Nephron progenitor cell (in vitro differentiated cells): ENCODE measurements around the gene OLFM2.
"Not testable (repeated sequence)": the region's sequence is repeated elsewhere in the genome, so short reads cannot be mapped to it uniquely, and the experiment has no call there.

Source experiments
- DNase-seq: peaks from one replicate; pipeline ENCODE4 v3.0.0; 2021
- H3K27ac Mint-ChIP-seq: 2 replicates; pipeline ENCODE4 v1.8.0; 2021; ENCODE audit warnings: mild to moderate bottlenecking, moderate library complexity, mixed read lengths
- H3K27me3 Mint-ChIP-seq: 2 replicates; pipeline ENCODE4 v1.8.0; 2021; ENCODE audit warnings: mild to moderate bottlenecking, low read depth, mixed read lengths; ENCODE audit not compliant: poor library complexity
- H3K36me3 Mint-ChIP-seq: 2 replicates; pipeline ENCODE4 v1.8.0; 2021; ENCODE audit warnings: low read depth, mixed read lengths
- H3K4me1 Mint-ChIP-seq: 2 replicates; pipeline ENCODE4 v1.8.0; 2021; ENCODE audit warnings: mixed read lengths
- H3K4me3 Mint-ChIP-seq: 2 replicates; pipeline ENCODE4 v1.8.0; 2021; ENCODE audit warnings: mild to moderate bottlenecking, moderate library complexity, mixed read lengths
- H3K9me3 Mint-ChIP-seq: 2 replicates; pipeline ENCODE4 v1.8.0; 2021; ENCODE audit warnings: mild to moderate bottlenecking, moderate library complexity, mixed read lengths
- TF ChIP-seq, protein P1 (sequence below): fragments of 200-600 bp; sonication (generic); IDR thresholded peaks from 2 replicates; pipeline ENCODE4 v1.5.0; 2021; ENCODE audit warnings: antibody characterized with exemption

Gene OLFM2

GRCh38 chr19:9961103-9961502 lies 24.8 kb upstream of the OLFM2 start:
- no peak for DNase-seq
- Mint-ChIP-seq H3K4me3 (no peak overlapping the region), H3K27ac (no peak overlapping the region), H3K4me1 (no peaks in the 10 kb centered on the region), H3K9me3 (no peaks in the 10 kb centered on the region), H3K27me3 (peaks cover 49% of the 10 kb centered on the region), H3K36me3 (no peaks in the 10 kb centered on the region)
- TF ChIP-seq, protein P1, sequence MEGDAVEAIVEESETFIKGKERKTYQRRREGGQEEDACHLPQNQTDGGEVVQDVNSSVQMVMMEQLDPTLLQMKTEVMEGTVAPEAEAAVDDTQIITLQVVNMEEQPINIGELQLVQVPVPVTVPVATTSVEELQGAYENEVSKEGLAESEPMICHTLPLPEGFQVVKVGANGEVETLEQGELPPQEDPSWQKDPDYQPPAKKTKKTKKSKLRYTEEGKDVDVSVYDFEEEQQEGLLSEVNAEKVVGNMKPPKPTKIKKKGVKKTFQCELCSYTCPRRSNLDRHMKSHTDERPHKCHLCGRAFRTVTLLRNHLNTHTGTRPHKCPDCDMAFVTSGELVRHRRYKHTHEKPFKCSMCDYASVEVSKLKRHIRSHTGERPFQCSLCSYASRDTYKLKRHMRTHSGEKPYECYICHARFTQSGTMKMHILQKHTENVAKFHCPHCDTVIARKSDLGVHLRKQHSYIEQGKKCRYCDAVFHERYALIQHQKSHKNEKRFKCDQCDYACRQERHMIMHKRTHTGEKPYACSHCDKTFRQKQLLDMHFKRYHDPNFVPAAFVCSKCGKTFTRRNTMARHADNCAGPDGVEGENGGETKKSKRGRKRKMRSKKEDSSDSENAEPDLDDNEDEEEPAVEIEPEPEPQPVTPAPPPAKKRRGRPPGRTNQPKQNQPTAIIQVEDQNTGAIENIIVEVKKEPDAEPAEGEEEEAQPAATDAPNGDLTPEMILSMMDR = no peak

DNA sequence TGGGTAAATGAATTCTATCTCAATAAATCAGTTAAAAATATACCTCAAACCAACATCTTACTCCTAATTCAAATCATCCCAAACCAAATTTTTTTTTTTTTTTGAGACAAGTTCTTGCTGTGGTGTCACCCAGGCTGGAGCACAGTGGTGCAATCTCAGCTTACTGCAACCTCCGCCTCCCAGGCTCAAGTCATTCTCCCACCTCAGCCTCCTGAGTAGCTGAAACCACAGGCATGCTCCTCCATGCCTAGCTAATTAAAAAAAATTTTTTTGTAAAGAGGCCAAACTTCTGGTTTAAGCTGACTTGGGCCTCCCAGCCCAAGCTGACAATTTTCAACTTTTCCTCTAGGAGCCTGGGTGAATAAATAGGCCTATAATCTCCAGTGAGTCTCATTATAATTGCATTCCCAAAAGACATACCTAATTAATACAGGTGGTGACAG lies 22.1 kb upstream of the OLFM2 start:
- Mint-ChIP-seq H3K27ac (no peak overlapping the region), H3K9me3 (no peaks in the 10 kb centered on the region)
- no peak for DNase-seq

GRCh38 chr19:9956956-9957355 lies 20.6 kb upstream of the OLFM2 start:
- no peak for DNase-seq
- Mint-ChIP-seq H3K27me3 (peaks cover 22% of the 10 kb centered on the region), H3K4me1 (no peaks in the 10 kb centered on the region), H3K36me3 (no peaks in the 10 kb centered on the region), H3K4me3 (no peak overlapping the region), H3K9me3 (no peaks in the 10 kb centered on the region), H3K27ac (no peak overlapping the region)
- TF ChIP-seq, protein P1 = no peak

More for the DNA sequence above, 22.1 kb upstream of the OLFM2 start:
- H3K27me3 Mint-ChIP-seq = peaks cover 24% of the 10 kb centered on the region
- TF ChIP-seq, protein P1 = no peak
- H3K4me3 Mint-ChIP-seq = no peak overlapping the region
- H3K36me3 Mint-ChIP-seq = no peaks in the 10 kb centered on the region
- no peaks in the 10 kb centered on the region for H3K4me1 Mint-ChIP-seq

DNA sequence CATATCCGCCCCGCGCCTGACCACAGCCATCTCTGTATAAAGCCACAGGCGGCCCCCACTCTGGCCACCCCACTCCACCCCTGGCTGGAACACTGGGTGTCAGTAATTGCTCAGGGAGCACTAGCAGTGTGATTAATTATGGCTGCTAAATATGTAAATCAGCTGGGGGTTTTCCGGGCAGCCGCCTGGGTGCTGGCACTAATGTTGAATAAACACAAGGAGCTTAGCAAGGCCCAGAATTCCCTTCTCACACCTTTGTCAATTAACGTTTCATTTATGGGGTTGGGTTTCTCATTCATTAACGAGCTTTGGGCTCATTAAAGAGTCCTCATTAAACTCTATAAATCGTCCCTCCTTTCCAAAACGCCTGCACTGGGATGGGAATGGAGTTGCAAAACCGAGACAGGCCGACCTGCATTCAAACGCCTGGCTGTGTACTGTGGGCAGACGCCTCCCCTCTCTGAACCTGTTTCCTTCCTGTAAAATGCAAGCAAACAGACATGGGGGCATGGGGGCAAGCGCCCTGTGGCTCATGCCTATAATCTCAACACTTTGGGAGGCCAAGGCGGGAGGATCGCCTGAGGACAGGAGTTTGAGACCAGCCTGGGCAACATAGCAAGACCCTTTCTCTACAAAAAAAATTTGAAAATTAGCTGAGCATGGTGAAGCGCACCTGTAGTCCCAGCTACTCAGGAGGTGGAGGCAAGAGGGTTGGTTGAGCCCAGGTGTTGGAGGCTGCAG lies 17.7 kb upstream of the OLFM2 start:
- no peak overlapping the region for H3K27ac Mint-ChIP-seq
- H3K27me3 Mint-ChIP-seq = peaks cover 21% of the 10 kb centered on the region
- no peaks in the 10 kb centered on the region for H3K4me1 Mint-ChIP-seq
- TF ChIP-seq, protein P1 = no peak
- H3K36me3 Mint-ChIP-seq = no peaks in the 10 kb centered on the region
- DNase-seq = no peak
- H3K9me3 Mint-ChIP-seq = no peaks in the 10 kb centered on the region
- no peak overlapping the region for H3K4me3 Mint-ChIP-seq

DNA sequence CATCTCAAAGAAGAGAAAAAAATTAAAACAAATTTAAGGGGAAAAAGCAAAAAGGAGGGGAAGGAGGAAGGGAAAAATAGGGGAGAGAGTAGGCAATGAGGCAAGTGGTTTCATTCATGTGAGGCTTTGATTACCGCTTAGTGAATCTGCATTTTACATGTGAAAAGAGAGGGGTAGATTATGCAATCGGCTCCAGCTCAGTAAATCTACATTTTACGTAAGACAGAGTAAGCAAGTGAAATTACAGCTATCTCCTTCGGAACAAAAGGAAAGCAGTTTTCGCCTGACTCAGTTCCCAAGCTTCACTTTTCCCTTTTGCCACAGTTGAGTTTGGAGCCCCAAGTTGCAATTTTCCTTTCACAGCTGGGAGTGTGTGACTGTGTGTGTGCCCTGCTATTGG lies 16.0 kb upstream of the OLFM2 start:
- Mint-ChIP-seq H3K4me1 (peaks cover 1% of the 10 kb centered on the region), H3K9me3 (no peaks in the 10 kb centered on the region), H3K36me3 (no peaks in the 10 kb centered on the region), H3K4me3 (no peak overlapping the region), H3K27me3 (peaks cover 18% of the 10 kb centered on the region), H3K27ac (no peak overlapping the region)
- TF ChIP-seq, protein P1 = no peak
- no peak for DNase-seq

- Mint-ChIP-seq H3K4me3 (no peak overlapping the region), H3K27ac (no peak overlapping the region), H3K4me1 (peaks cover 27% of the 10 kb centered on the region), H3K36me3 (no peaks in the 10 kb centered on the region), H3K9me3 (peaks cover 6% of the 10 kb centered on the region), H3K27me3 (peaks cover 24% of the 10 kb centered on the region)
- DNase-seq = no peak
- TF ChIP-seq, protein P1 = no peak
Measured at GRCh38 chr19:9947441-9947840, 11.1 kb upstream of the OLFM2 start.

DNA sequence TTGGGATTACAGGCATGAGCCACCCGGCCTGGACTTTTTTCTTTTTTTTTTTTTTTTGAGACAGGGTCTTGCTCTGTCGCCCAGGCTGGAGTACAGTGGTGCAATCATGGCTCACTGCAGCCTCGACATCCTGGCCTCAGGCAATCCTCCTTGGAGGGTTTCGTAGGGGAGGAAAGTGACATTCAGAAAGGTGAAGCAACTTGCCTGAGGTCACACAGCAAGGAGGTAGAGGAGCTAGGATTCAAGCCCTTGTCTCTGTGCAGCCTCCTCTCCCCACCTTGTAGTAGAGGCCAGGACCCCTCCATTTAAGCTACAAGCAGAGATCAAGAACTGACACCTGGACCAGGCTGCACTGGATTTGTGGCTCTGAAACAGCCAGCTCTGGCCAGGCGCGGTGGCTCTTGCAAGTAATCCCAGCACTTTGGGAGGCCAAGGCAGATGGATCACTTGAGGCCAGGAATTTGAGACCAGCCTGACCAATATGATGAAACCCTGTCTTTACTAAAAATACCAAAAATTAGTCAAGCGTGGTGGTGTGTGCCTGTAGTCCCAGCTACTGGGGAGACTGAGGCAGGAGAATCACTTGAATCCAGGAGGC lies 10.3 kb upstream of the OLFM2 start:
- Mint-ChIP-seq H3K4me1 (peaks cover 27% of the 10 kb centered on the region), H3K9me3 (peaks cover 13% of the 10 kb centered on the region), H3K27me3 (peaks cover 22% of the 10 kb centered on the region)
- not testable (repeated sequence) for DNase-seq, H3K4me3 Mint-ChIP-seq, H3K36me3 Mint-ChIP-seq, H3K27ac Mint-ChIP-seq
